ENCODE data around the gene NDUFV2.

DNA sequence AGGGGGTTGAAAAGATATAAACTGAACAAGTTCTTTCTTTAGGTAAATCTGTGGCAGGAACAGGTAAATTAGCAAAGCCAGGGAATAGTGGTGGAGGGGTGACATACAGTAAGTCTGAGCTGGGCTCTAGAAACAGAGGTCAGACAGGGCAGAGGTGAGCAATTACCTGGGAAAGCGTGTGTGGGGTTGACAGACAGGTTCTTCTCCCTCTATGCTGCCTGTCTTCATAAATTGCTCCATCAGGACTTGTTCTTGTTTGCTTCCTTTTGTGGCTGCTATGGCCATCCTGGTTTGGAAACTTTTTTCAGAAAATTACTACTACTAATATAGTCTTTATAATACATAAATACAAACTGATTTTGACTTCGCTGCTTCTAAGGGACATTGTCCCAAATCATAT lies 30.7 kb downstream of the NDUFV2 start:
- TF ChIP-seq POLR2A (IDR thresholded peaks at IDR 0.05), result no peak
- TF ChIP-seq, protein P1, sequence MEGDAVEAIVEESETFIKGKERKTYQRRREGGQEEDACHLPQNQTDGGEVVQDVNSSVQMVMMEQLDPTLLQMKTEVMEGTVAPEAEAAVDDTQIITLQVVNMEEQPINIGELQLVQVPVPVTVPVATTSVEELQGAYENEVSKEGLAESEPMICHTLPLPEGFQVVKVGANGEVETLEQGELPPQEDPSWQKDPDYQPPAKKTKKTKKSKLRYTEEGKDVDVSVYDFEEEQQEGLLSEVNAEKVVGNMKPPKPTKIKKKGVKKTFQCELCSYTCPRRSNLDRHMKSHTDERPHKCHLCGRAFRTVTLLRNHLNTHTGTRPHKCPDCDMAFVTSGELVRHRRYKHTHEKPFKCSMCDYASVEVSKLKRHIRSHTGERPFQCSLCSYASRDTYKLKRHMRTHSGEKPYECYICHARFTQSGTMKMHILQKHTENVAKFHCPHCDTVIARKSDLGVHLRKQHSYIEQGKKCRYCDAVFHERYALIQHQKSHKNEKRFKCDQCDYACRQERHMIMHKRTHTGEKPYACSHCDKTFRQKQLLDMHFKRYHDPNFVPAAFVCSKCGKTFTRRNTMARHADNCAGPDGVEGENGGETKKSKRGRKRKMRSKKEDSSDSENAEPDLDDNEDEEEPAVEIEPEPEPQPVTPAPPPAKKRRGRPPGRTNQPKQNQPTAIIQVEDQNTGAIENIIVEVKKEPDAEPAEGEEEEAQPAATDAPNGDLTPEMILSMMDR (IDR thresholded peaks at IDR 0.05), result no peak
